ENCODE data around the gene INPP4B. TPM values are rescaled to one million over a fixed set of nuclear protein-coding genes. Genes with fewer than 3 reads are reported as not detected.
A peak's percentile ranks its signal among the peaks of the same experiment; 100 is the strongest.
"Not testable (repeated sequence)": the region's sequence is repeated elsewhere in the genome, so short reads cannot be mapped to it uniquely, and the experiment has no call there.

The INPP4B gene
- total RNA-seq, 1 donor from 2014 or later: 12.0 TPM

GRCh38 chr4:142509881-142510280 is 336.2 kb downstream of the INPP4B start:
- H3K4me3 ChIP-seq (ENCODE audit: low read depth, low read length): no peak overlapping the region
- DNase-seq (ENCODE audit: low read depth): no peak
- TF ChIP-seq CTCF (conservative IDR thresholded peaks at IDR 0.05; ENCODE audit: low read depth, low read length): no peak

- not testable (repeated sequence) for H3K4me3 ChIP-seq (ENCODE audit: low read depth, low read length); DNase-seq (ENCODE audit: low read depth)
Observed at GRCh38 chr4:142509381-142509780, 336.7 kb downstream of the INPP4B start.

GRCh38 chr4:142500966-142501365 is 345.1 kb downstream of the INPP4B start:
- no peak for TF ChIP-seq CTCF (conservative IDR thresholded peaks at IDR 0.05; ENCODE audit: low read depth, low read length)
- peak; percentile 13 for DNase-seq (ENCODE audit: low read depth)
- no peak overlapping the region for H3K4me3 ChIP-seq (ENCODE audit: low read depth, low read length)

GRCh38 chr4:142497606-142498005 is 348.5 kb downstream of the INPP4B start:
- DNase-seq (ENCODE audit: low read depth): no peak
- H3K4me3 ChIP-seq (ENCODE audit: low read depth, low read length): no peak overlapping the region
- no peak for TF ChIP-seq CTCF (conservative IDR thresholded peaks at IDR 0.05; ENCODE audit: low read depth, low read length)

- H3K4me3 ChIP-seq (ENCODE audit: low read depth, low read length): no peak overlapping the region
- DNase-seq (ENCODE audit: low read depth): no peak
- TF ChIP-seq CTCF (conservative IDR thresholded peaks at IDR 0.05; ENCODE audit: low read depth, low read length): no peak
Observed at GRCh38 chr4:142493255-142494110, 352.6 kb downstream of the INPP4B start.

- TF ChIP-seq CTCF (conservative IDR thresholded peaks at IDR 0.05; ENCODE audit: low read depth, low read length): no peak
- H3K4me3 ChIP-seq (ENCODE audit: low read depth, low read length): no peak overlapping the region
- no peak for DNase-seq (ENCODE audit: low read depth)
Observed at GRCh38 chr4:142485452-142485851, 360.6 kb downstream of the INPP4B start.

- no peak for TF ChIP-seq CTCF (conservative IDR thresholded peaks at IDR 0.05; ENCODE audit: low read depth, low read length)
- no peak for DNase-seq (ENCODE audit: low read depth)
- H3K4me3 ChIP-seq (ENCODE audit: low read depth, low read length): no peak overlapping the region
Observed at GRCh38 chr4:142480244-142480643, 365.9 kb downstream of the INPP4B start.

Measured in epithelial cell of proximal tubule (primary cell).